Measurements from ENCODE around the gene FAM131B.
A peak's percentile ranks its signal among the peaks of the same experiment; 100 is the strongest.
"Not testable (repeated sequence)": the region's sequence is repeated elsewhere in the genome, so short reads cannot be mapped to it uniquely, and the experiment has no call there.

Gene FAM131B

DNA sequence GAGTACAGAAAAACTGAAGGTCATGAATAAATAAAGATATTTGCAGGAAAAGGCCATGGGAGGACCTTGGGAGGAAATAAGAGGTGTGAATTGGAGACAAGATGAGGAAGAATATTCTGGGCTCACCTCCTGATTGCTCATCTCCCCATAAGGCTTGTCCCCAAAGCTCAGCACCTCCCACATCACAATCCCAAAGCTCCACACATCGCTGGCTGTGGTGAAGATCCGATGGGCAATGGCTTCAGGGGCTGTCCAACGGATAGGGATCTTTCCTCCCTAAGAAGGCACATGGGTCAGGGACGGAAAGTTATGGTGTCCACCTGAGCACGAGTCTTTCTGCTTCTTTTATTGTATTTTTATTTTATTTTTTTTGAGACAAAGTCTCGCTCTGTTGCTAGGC is 31.6 kb upstream of the FAM131B start:
- TF ChIP-seq, protein P1, sequence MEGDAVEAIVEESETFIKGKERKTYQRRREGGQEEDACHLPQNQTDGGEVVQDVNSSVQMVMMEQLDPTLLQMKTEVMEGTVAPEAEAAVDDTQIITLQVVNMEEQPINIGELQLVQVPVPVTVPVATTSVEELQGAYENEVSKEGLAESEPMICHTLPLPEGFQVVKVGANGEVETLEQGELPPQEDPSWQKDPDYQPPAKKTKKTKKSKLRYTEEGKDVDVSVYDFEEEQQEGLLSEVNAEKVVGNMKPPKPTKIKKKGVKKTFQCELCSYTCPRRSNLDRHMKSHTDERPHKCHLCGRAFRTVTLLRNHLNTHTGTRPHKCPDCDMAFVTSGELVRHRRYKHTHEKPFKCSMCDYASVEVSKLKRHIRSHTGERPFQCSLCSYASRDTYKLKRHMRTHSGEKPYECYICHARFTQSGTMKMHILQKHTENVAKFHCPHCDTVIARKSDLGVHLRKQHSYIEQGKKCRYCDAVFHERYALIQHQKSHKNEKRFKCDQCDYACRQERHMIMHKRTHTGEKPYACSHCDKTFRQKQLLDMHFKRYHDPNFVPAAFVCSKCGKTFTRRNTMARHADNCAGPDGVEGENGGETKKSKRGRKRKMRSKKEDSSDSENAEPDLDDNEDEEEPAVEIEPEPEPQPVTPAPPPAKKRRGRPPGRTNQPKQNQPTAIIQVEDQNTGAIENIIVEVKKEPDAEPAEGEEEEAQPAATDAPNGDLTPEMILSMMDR (conservative IDR thresholded peaks at IDR 0.05; ENCODE audit: low read depth, low read length), result no peak
- DNase-seq (ENCODE audit: low read depth), result no peak
- H3K4me3 ChIP-seq (ENCODE audit: low read length), result no peak overlapping the region

DNA sequence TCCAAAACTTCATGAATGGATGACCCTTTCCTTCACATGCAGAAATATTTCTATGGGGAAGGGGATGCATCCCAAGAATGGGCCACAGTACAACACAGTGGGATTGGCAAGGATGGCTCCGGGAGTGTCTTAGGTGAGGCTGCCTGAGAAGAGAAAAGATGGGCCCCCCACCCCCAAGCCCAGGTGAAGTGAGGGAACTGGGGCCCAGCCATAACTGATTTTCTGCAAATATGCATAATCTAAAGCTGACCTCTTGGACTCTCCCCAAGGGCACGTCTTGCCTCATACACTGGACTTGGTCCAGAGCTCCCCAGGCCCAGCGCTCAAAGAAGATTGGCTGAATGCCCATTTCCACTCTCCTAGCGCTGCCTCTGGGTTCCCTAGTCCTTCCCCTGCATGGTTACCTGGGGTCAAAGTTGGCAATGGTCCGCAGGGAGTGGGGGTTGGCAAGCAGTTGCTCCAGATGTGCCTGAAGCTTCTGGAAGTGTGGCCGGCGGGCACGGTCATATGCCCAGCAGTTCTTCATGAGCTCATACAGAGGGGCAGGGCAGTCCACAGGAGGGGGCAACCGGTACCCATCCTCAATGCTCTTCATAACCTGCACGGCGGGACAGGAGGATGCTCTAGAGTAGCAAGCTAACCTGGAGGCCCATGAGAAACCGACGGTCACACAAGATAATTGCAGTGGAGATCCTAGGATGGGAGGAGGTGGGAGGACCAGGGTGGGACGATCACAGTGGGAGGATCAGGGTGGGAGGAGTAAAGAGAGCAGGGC is 30.9 kb upstream of the FAM131B start:
- no peak for DNase-seq (ENCODE audit: low read depth)
- H3K4me3 ChIP-seq (ENCODE audit: low read length), result no peak overlapping the region
- TF ChIP-seq, protein P1 (conservative IDR thresholded peaks at IDR 0.05; ENCODE audit: low read depth, low read length), result no peak

DNA sequence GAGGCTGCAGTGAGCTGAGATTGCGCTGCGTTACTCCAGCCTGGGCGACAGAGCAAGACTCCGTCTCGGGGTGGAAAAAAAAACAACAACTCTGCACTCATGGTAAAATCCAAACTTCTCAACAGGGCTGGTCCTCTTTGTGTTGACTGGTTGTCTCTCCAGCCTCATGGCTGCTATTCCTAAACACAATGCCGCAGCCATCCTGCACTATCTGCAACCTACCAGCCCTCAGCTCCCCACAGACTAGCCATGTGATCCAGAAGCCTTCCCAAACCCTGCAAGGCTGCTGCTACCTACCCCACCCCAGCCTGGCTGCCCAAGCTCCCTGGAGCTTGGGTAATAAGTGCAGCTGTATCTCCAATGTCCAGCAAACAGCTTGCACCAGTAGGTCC is 30.4 kb upstream of the FAM131B start:
- no peak for DNase-seq (ENCODE audit: low read depth)
- TF ChIP-seq, protein P1 (conservative IDR thresholded peaks at IDR 0.05; ENCODE audit: low read depth, low read length), result no peak
- H3K4me3 ChIP-seq (ENCODE audit: low read length), result no peak overlapping the region

DNA sequence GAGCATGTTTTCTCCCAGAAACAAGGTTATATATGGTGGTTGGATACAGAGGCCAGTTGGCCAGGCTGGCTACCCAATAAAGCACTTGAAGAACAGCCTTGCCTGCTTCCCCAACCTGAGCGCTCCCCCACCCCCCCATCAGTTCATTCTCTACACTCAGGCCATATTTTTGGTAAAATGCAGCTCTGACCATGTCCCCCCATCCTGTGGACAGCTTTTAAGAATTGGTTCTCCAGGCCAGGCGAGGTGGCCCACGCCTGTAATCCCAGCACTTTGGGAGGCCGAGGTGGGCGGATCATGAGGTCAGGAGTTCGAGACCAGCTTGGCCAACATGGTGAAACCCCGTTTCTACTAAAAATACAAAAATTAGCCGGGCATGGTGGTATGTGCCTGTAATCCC is 29.9 kb upstream of the FAM131B start:
- not testable (repeated sequence) for H3K4me3 ChIP-seq (ENCODE audit: low read length); DNase-seq (ENCODE audit: low read depth)

DNA sequence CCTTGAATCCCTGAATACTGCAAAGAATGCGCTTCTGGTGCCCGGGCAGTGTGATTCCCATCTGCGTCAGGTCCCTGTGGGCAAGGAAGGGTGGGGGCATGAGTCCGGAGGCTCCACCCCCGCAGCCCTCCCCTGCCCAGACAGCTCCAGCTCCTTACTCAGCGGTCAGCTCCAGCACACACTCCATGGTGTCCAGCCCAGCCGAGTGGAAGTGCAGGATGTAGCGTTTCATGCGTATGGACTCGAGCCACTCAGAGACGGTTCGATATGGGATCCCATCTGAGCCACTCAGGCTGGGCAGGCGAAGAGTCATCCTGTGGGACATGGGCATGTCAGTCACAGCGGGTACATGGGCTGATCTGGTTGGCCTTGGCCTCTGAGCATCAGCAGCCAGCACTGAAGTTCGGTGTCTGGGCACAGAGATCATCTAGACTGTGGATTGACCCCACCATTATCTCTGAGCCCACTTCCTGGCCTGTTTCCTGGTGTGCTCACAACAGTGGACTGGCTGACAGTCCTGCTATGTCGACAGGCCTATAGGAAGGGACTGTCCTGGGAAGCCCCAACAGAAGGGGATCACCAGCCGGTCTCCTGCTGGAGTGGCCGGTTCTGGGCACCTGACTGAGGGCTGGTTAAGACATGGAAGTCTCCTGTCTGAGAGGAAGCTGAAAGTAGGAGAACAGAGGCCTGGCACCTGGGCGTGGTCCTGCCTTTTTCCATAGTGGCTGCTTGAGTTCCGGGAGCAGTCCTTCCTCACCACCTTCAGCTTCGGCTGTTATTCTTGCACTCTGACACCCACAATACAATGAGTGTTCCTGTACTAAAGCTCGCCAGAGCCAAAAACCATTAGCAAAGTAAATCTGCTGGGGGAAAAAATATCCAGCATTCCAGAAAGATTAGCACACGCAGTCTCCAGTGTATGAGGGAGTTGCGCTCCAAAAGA is 29.2 kb upstream of the FAM131B start:
- TF ChIP-seq, protein P1 (conservative IDR thresholded peaks at IDR 0.05; ENCODE audit: low read depth, low read length), result no peak
- H3K4me3 ChIP-seq (ENCODE audit: low read length), result peak overlapping the region; percentile 7
- DNase-seq (ENCODE audit: low read depth), result peak; percentile 70

DNA sequence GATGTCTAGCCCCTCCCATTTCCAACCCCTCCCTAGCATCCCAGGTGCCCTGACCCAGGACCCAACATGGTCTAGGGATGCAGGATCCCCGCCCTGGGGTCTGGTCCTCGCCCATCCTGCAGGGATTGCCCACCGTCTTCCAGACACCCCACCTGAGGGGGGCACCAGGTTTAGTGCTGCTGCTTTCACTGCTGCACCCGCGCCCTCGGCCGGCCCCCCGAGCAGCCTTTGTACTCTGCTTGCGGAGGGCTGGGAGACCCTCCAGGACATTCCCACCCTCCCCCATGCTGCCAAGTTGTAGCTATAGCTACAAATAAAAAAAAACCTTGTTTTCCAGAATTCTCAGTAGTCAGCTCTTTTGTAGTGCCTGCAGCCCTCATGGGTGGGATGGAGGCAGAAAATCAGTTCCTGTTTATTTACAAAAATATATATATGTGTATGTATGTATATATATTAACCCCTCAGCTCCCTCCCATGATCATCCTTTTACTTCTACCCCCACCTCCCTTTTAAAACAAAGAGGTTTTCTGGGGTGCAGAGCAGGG is 28.3 kb upstream of the FAM131B start:
- DNase-seq (ENCODE audit: low read depth), result no peak

More for the DNA sequence above, 28.3 kb upstream of the FAM131B start:
- H3K4me3 ChIP-seq (ENCODE audit: low read length), result no peak overlapping the region
- TF ChIP-seq, protein P1 (conservative IDR thresholded peaks at IDR 0.05; ENCODE audit: low read depth, low read length), result no peak

All from retinal pigment epithelial cell (primary cell).